Measurements from ENCODE around the gene DPT. TPM values are rescaled to one million over a fixed set of nuclear protein-coding genes. Genes with fewer than 3 reads are reported as not detected.

Gene DPT
- total RNA-seq, 1 donor from 2014 or later: 1.1 TPM

- Mint-ChIP-seq H3K4me1 (peaks cover 12% of the 10 kb centered on the region), H3K27ac (no peak overlapping the region), H3K36me3 (no peaks in the 10 kb centered on the region), H3K4me3 (no peak overlapping the region), H3K9me3 (no peaks in the 10 kb centered on the region), H3K27me3 (ENCODE audit: low read depth) (peaks cover 2% of the 10 kb centered on the region)
- TF ChIP-seq CTCF (IDR thresholded peaks at IDR 0.05; ENCODE audit: unreplicated experiment): no peak
- DNase-seq (ENCODE audit: low spot score in 2 of 2, unreplicated experiment in 2 of 2): no peak
Measured at GRCh38 chr1:168708698-168709404, 20.2 kb downstream of the DPT start.

GRCh38 chr1:168706391-168706992, 22.5 kb downstream of the DPT start:
- TF ChIP-seq CTCF (IDR thresholded peaks at IDR 0.05; ENCODE audit: unreplicated experiment): no peak
- Mint-ChIP-seq H3K27ac (no peak overlapping the region), H3K4me3 (no peak overlapping the region), H3K4me1 (peaks cover 12% of the 10 kb centered on the region), H3K27me3 (ENCODE audit: low read depth) (peaks cover 2% of the 10 kb centered on the region), H3K36me3 (no peaks in the 10 kb centered on the region), H3K9me3 (no peaks in the 10 kb centered on the region)
- no peak for DNase-seq (ENCODE audit: low spot score in 2 of 2, unreplicated experiment in 2 of 2)

GRCh38 chr1:168700575-168701268, 28.3 kb downstream of the DPT start:
- peaks cover under 1% of the 10 kb centered on the region for H3K27me3 Mint-ChIP-seq (ENCODE audit: low read depth)
- no peak for DNase-seq (ENCODE audit: low spot score in 2 of 2, unreplicated experiment in 2 of 2)
- H3K9me3 Mint-ChIP-seq: no peaks in the 10 kb centered on the region
- H3K36me3 Mint-ChIP-seq: no peaks in the 10 kb centered on the region
- peaks cover 2% of the 10 kb centered on the region for H3K4me1 Mint-ChIP-seq
- no peak overlapping the region for H3K4me3 Mint-ChIP-seq
- H3K27ac Mint-ChIP-seq: no peak overlapping the region
- no peak for TF ChIP-seq CTCF (IDR thresholded peaks at IDR 0.05; ENCODE audit: unreplicated experiment)

- Mint-ChIP-seq H3K9me3 (no peaks in the 10 kb centered on the region), H3K4me3 (no peak overlapping the region), H3K36me3 (no peaks in the 10 kb centered on the region), H3K4me1 (peaks cover 10% of the 10 kb centered on the region), H3K27me3 (ENCODE audit: low read depth) (no peaks in the 10 kb centered on the region), H3K27ac (no peak overlapping the region)
- no peak for TF ChIP-seq CTCF (IDR thresholded peaks at IDR 0.05; ENCODE audit: unreplicated experiment)
- no peak for DNase-seq (ENCODE audit: low spot score in 2 of 2, unreplicated experiment in 2 of 2)
Measured at GRCh38 chr1:168698453-168698852, 30.6 kb downstream of the DPT start.

- H3K4me3 Mint-ChIP-seq: no peak overlapping the region
- DNase-seq (ENCODE audit: low spot score in 2 of 2, unreplicated experiment in 2 of 2): no peak
- no peaks in the 10 kb centered on the region for H3K36me3 Mint-ChIP-seq
- no peaks in the 10 kb centered on the region for H3K27me3 Mint-ChIP-seq (ENCODE audit: low read depth)
- H3K4me1 Mint-ChIP-seq: peaks cover 10% of the 10 kb centered on the region
- no peaks in the 10 kb centered on the region for H3K9me3 Mint-ChIP-seq
- no peak overlapping the region for H3K27ac Mint-ChIP-seq
- no peak for TF ChIP-seq CTCF (IDR thresholded peaks at IDR 0.05; ENCODE audit: unreplicated experiment)
Measured at GRCh38 chr1:168697356-168698126, 31.5 kb downstream of the DPT start.

Data from mesothelial cell of epicardium (in vitro differentiated cells).